Measurements from ENCODE around the gene MTRF1L.
"Not testable (repeated sequence)": the region's sequence is repeated elsewhere in the genome, so short reads cannot be mapped to it uniquely, and the experiment has no call there.

MTRF1L gene

DNA sequence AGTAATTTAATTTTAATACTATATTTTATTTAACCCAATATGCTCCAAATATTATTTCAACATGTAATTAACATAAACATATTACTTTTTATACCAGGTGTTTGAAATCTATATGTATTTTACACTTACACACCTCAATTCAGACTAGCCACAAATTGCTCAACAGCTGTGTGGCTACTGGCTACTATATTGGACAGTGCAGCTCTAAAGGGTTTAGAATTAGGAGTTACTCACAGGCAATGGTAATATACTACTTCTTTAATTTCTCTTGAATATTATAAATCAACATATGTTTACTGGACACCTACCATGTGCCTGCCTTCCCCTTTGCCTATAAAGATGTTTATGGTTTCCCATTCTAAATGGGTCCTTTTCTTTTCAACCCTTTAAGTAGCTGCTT, 2.3 kb downstream of the MTRF1L start:
- no peak for TF ChIP-seq EZH2phosphoT487 (IDR thresholded peaks at IDR 0.05; ENCODE audit: low read depth)
- TF ChIP-seq, protein P1, sequence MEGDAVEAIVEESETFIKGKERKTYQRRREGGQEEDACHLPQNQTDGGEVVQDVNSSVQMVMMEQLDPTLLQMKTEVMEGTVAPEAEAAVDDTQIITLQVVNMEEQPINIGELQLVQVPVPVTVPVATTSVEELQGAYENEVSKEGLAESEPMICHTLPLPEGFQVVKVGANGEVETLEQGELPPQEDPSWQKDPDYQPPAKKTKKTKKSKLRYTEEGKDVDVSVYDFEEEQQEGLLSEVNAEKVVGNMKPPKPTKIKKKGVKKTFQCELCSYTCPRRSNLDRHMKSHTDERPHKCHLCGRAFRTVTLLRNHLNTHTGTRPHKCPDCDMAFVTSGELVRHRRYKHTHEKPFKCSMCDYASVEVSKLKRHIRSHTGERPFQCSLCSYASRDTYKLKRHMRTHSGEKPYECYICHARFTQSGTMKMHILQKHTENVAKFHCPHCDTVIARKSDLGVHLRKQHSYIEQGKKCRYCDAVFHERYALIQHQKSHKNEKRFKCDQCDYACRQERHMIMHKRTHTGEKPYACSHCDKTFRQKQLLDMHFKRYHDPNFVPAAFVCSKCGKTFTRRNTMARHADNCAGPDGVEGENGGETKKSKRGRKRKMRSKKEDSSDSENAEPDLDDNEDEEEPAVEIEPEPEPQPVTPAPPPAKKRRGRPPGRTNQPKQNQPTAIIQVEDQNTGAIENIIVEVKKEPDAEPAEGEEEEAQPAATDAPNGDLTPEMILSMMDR (IDR thresholded peaks at IDR 0.05; ENCODE audit: low read depth, low read length) = no peak
- peaks cover 27% of the 10 kb centered on the region for H4K20me1 ChIP-seq (ENCODE audit: insufficient read depth, low read length)
- H3K27me3 ChIP-seq (ENCODE audit: low read depth, low read length) = no peaks in the 10 kb centered on the region
- peaks cover 77% of the 10 kb centered on the region for H3K79me2 ChIP-seq (ENCODE audit: low read length)
- no peak overlapping the region for H3K4me2 ChIP-seq (ENCODE audit: low read length)
- H3K4me3 ChIP-seq (ENCODE audit: low read length) = no peak overlapping the region
- H3K36me3 ChIP-seq (replicated peaks; ENCODE audit: low read depth, low read length) = peaks cover 9% of the 10 kb centered on the region
- no peak overlapping the region for H3K9ac ChIP-seq (ENCODE audit: low read length)
- H2AFZ ChIP-seq (ENCODE audit: low read depth, low read length) = no peak overlapping the region
- no peaks in the 10 kb centered on the region for H3K9me3 ChIP-seq (ENCODE audit: insufficient read depth, low read length)
- no peak overlapping the region for H3K27ac ChIP-seq (ENCODE audit: low read length)
- H3K4me1 ChIP-seq (ENCODE audit: low read length) = peaks cover 18% of the 10 kb centered on the region

- Histone ChIP-seq H4K20me1 (ENCODE audit: insufficient read depth, low read length) (peaks cover 27% of the 10 kb centered on the region), H3K79me2 (ENCODE audit: low read length) (peaks cover 77% of the 10 kb centered on the region), H3K4me1 (ENCODE audit: low read length) (peaks cover 18% of the 10 kb centered on the region)
- H3K4me2 ChIP-seq (ENCODE audit: low read length); H2AFZ ChIP-seq (ENCODE audit: low read depth, low read length); H3K9me3 ChIP-seq (ENCODE audit: insufficient read depth, low read length); H3K27ac ChIP-seq (ENCODE audit: low read length); H3K9ac ChIP-seq (ENCODE audit: low read length); H3K4me3 ChIP-seq (ENCODE audit: low read length); H3K36me3 ChIP-seq (replicated peaks; ENCODE audit: low read depth, low read length); H3K27me3 ChIP-seq (ENCODE audit: low read depth, low read length): not testable (repeated sequence)
These were observed 3.0 kb downstream of the MTRF1L start for GRCh38 chr6:152999538-152999937.

DNA sequence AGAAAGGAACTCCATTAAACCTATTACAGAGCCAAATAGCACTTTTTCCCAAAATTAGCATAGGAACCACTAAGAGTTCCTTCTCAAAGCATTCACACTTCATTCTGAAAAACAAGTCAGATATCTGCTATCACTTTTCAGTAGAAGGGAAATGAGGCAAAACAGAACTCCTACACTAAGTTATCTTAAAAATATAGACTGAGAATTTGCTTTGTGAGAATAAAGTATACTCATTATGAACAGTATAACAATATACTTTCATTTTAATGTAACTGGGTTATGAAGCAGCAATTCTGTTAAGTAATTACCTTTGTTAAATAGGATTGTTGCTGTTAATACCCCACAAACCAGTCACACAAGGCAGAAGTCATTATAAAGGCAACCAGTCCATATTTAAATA, 8.7 kb downstream of the MTRF1L start:
- no peaks in the 10 kb centered on the region for H3K27me3 ChIP-seq (ENCODE audit: low read depth, low read length)
- H3K9ac ChIP-seq (ENCODE audit: low read length) = no peak overlapping the region
- H3K9me3 ChIP-seq (ENCODE audit: insufficient read depth, low read length) = no peaks in the 10 kb centered on the region
- H3K36me3 ChIP-seq (replicated peaks; ENCODE audit: low read depth, low read length) = peaks cover 21% of the 10 kb centered on the region
- peaks cover 8% of the 10 kb centered on the region for H3K4me1 ChIP-seq (ENCODE audit: low read length)
- no peak overlapping the region for H2AFZ ChIP-seq (ENCODE audit: low read depth, low read length)
- H3K27ac ChIP-seq (ENCODE audit: low read length) = no peak overlapping the region
- peaks cover 67% of the 10 kb centered on the region for H3K79me2 ChIP-seq (ENCODE audit: low read length)
- no peak overlapping the region for H3K4me3 ChIP-seq (ENCODE audit: low read length)
- H4K20me1 ChIP-seq (ENCODE audit: insufficient read depth, low read length) = peaks cover 20% of the 10 kb centered on the region
- TF ChIP-seq EZH2phosphoT487 (IDR thresholded peaks at IDR 0.05; ENCODE audit: low read depth) = no peak
- TF ChIP-seq, protein P1 (IDR thresholded peaks at IDR 0.05; ENCODE audit: low read depth, low read length) = no peak
- no peak overlapping the region for H3K4me2 ChIP-seq (ENCODE audit: low read length)

DNA sequence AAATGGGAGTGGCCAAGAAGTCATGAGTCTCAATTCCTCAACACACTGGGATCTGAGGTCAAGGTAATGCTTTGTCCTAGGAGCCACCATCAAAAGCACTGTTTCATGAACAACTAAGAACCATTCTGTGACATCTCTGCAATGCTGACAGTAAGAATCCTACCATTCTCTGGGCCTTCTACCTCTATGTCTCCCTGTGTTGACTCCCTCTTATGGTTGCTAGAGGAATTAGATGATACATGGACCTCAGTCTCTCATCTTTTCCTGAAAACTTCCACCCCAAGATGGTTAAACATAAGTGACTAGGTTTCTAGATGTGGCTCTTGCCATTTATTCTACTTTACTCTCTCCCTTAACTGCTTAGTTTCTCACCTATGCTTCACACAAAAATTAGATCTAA, 9.1 kb downstream of the MTRF1L start:
- no peak overlapping the region for H3K4me2 ChIP-seq (ENCODE audit: low read length)

More for the DNA sequence above, 9.1 kb downstream of the MTRF1L start:
- H3K79me2 ChIP-seq (ENCODE audit: low read length) = peaks cover 63% of the 10 kb centered on the region
- TF ChIP-seq, protein P1 (IDR thresholded peaks at IDR 0.05; ENCODE audit: low read depth, low read length) = peak; percentile 5; the same call in 1 of the 2 replicates
- TF ChIP-seq EZH2phosphoT487 (IDR thresholded peaks at IDR 0.05; ENCODE audit: low read depth) = no peak
- no peaks in the 10 kb centered on the region for H3K9me3 ChIP-seq (ENCODE audit: insufficient read depth, low read length)
- H3K27ac ChIP-seq (ENCODE audit: low read length) = no peak overlapping the region
- no peak overlapping the region for H2AFZ ChIP-seq (ENCODE audit: low read depth, low read length)
- H3K4me3 ChIP-seq (ENCODE audit: low read length) = no peak overlapping the region
- H3K4me1 ChIP-seq (ENCODE audit: low read length) = peaks cover 8% of the 10 kb centered on the region
- peaks cover 21% of the 10 kb centered on the region for H3K36me3 ChIP-seq (replicated peaks; ENCODE audit: low read depth, low read length)
- H4K20me1 ChIP-seq (ENCODE audit: insufficient read depth, low read length) = peaks cover 20% of the 10 kb centered on the region
- H3K9ac ChIP-seq (ENCODE audit: low read length) = no peak overlapping the region
- no peaks in the 10 kb centered on the region for H3K27me3 ChIP-seq (ENCODE audit: low read depth, low read length)

Measured in OCI-LY3 (cell line).